Progenitor cell of endocrine pancreas (in vitro differentiated cells): Measurements from ENCODE around the gene NEU1. TPM values are rescaled to one million over a fixed set of nuclear protein-coding genes. Genes with fewer than 3 reads are reported as not detected.
"Not testable (repeated sequence)": the region's sequence is repeated elsewhere in the genome, so short reads cannot be mapped to it uniquely, and the experiment has no call there.

ENCODE experiments used
- DNase-seq: peaks from one replicate; pipeline ENCODE4 v3.0.0; 2021; ENCODE audit warnings: low spot score; ENCODE audit not compliant: unreplicated experiment
- H3K27ac Mint-ChIP-seq: 2 replicates; pipeline ENCODE4 v1.8.0; 2021; ENCODE audit warnings: mild to moderate bottlenecking, moderate library complexity, mixed read lengths
- H3K27me3 Mint-ChIP-seq: 2 replicates; pipeline ENCODE4 v1.8.0; 2021; ENCODE audit warnings: mixed read lengths
- H3K36me3 Mint-ChIP-seq: 2 replicates; pipeline ENCODE4 v1.8.0; 2022; ENCODE audit warnings: mixed read lengths; ENCODE audit not compliant: insufficient read depth
- H3K4me1 Mint-ChIP-seq: 2 replicates; pipeline ENCODE4 v1.8.0; 2021; ENCODE audit warnings: low read depth, mixed read lengths
- H3K4me3 Mint-ChIP-seq: 2 replicates; pipeline ENCODE4 v1.8.0; 2021; ENCODE audit warnings: low read depth, mild to moderate bottlenecking, moderate library complexity, mixed read lengths
- H3K9me3 Mint-ChIP-seq: 2 replicates; pipeline ENCODE4 v1.8.0; 2021; ENCODE audit warnings: low read depth, mixed read lengths
- CTCF ChIP-seq: fragments of 200-600 bp; sonication (generic); IDR thresholded peaks from one replicate; pipeline ENCODE4 v1.5.0; 2021; ENCODE audit warnings: antibody characterized with exemption, mild to moderate bottlenecking; ENCODE audit not compliant: unreplicated experiment
- long read RNA-seq: library from polyadenylated mRNA; unstranded; transcript quantifications from one replicate; pipeline ENCODE4 v2.0.0, GENCODE V29; 2020
- total RNA-seq: library from RNA; stranded (reverse); gene quantifications from 2 replicates; pipeline ENCODE4 v1.2.1, GENCODE V29; 2021

NEU1 gene
- total RNA-seq: 52.4 and 57.4 TPM in 2 replicates
- long read RNA-seq, full-length matches to known transcripts: 340 of 374 reads
- long read RNA-seq, partial matches to known transcripts: 19 of 374 reads
- long read RNA-seq, other reads (novel, unspliced or antisense): 15 of 374 reads

DNA sequence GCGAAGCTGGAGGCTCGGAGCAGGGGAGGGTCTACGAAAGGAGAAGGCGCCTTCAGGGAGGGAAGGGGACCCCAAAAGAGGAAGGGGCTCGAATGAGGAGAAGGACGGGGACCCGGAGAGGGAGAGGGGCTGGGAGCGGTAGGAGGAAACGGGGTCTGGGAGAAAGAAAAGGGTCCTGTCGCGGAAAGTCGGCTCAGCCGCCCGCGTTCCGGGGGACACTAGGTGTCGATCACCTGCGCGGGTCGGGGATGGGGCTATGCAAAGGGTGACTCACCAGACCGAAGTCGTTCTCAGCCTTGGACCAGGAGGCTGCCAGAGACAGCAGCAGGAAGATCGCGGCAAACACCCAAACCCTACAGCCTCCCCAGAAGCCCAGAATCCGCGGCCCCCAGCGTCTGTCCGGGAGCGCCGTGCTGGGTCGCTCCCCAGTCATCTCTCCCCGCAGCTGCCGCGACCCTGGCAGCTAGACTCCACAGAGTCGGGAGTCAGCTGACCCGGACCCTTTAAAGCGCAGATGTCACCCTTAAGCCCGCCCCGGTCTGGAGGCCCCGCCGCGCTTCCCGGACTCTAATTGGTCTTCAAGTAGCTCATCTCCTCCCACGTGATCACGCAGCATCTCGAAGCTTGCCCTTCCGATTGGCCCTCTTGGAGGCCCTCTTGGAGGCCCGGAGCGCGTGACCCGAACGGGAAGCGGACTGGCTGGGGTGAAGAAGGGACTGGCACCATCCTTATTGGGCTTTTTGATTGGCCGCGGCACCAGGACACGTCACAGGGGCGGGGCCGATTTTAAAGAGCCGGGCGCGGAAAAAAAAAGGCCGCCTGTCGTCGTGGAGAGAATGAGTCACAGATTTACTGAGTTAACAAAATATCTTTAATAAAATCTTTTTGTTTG is at the start of gene NEU1:
Gene NEU1, minus strand, starts transcription at position 478 of the 892 bp plus-strand sequence. Its CDS starts 45 bp downstream, at position 433.
- Mint-ChIP-seq H3K27me3 (no peaks in the 10 kb centered on the region), H3K9me3 (no peaks in the 10 kb centered on the region), H3K36me3 (peaks cover 9% of the 10 kb centered on the region), H3K27ac (peak within 1 kb of the TSS; percentile 99), H3K4me1 (peaks cover 16% of the 10 kb centered on the region), H3K4me3 (peak within 1 kb of the TSS; percentile 98)
- DNase-seq: peak; percentile 97
- no peak for TF ChIP-seq CTCF

GRCh38 chr6:31911826-31912585 is 49.4 kb upstream of the NEU1 start:
- no peak overlapping the region for H3K27ac Mint-ChIP-seq

GRCh38 chr6:31909298-31909697 is 46.7 kb upstream of the NEU1 start:
- not testable (repeated sequence) for H3K4me3 Mint-ChIP-seq, H3K27ac Mint-ChIP-seq, DNase-seq, H3K4me1 Mint-ChIP-seq, H3K27me3 Mint-ChIP-seq, H3K36me3 Mint-ChIP-seq, H3K9me3 Mint-ChIP-seq

More at GRCh38 chr6:31911826-31912585, 49.4 kb upstream of the NEU1 start:
- Mint-ChIP-seq H3K4me3 (no peak overlapping the region), H3K9me3 (no peaks in the 10 kb centered on the region), H3K36me3 (no peaks in the 10 kb centered on the region), H3K4me1 (no peaks in the 10 kb centered on the region), H3K27me3 (peaks cover 2% of the 10 kb centered on the region)
- no peak for TF ChIP-seq CTCF
- DNase-seq: no peak

GRCh38 chr6:31908791-31909190 is 46.2 kb upstream of the NEU1 start:
- no peaks in the 10 kb centered on the region for H3K36me3 Mint-ChIP-seq
- no peak for TF ChIP-seq CTCF
- no peaks in the 10 kb centered on the region for H3K9me3 Mint-ChIP-seq
- no peak overlapping the region for H3K27ac Mint-ChIP-seq
- peaks cover 7% of the 10 kb centered on the region for H3K27me3 Mint-ChIP-seq
- H3K4me3 Mint-ChIP-seq: no peak overlapping the region
- DNase-seq: no peak
- H3K4me1 Mint-ChIP-seq: peaks cover 2% of the 10 kb centered on the region

- not testable (repeated sequence) for H3K4me3 Mint-ChIP-seq, DNase-seq, H3K27me3 Mint-ChIP-seq, H3K9me3 Mint-ChIP-seq, H3K4me1 Mint-ChIP-seq, H3K36me3 Mint-ChIP-seq, H3K27ac Mint-ChIP-seq
These were observed 45.6 kb upstream of the NEU1 start for GRCh38 chr6:31908255-31908654.

DNA sequence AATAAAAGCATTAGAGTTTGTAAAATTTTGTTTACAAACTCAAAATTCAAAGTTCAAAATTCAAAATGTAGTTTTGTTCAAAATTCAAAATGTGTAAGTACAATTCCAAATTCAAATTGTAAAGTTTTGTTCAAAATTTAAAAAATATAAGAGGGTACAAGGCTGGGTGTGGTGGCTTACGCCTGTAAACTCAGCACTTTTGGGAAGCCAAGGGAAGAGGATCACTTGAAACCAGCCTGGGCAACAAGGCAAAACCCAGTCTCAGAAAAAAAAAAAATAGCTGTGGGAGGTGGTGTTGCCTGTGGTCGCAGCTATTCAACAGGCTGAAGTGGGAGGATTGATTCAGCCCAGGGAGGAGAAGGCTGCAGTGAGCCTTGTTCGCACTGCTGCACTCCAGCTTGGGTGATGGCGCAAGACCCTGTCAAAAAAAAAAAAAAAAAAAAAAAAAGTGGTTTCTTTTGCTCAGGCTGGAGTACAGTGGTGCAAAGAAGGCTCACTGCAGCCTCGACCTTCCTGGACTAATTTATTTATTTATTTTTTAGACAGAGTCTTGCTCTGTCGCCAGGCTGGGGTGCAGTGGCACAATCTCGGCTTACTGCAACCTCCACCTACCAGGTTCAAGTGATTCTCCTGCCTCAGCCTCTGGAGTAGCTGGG is 44.7 kb upstream of the NEU1 start:
- no peak overlapping the region for H3K27ac Mint-ChIP-seq
- peaks cover 9% of the 10 kb centered on the region for H3K4me1 Mint-ChIP-seq
- H3K36me3 Mint-ChIP-seq: no peaks in the 10 kb centered on the region
- DNase-seq: no peak
- H3K9me3 Mint-ChIP-seq: no peaks in the 10 kb centered on the region
- H3K4me3 Mint-ChIP-seq: no peak overlapping the region
- peaks cover 7% of the 10 kb centered on the region for H3K27me3 Mint-ChIP-seq
- no peak for TF ChIP-seq CTCF

DNA sequence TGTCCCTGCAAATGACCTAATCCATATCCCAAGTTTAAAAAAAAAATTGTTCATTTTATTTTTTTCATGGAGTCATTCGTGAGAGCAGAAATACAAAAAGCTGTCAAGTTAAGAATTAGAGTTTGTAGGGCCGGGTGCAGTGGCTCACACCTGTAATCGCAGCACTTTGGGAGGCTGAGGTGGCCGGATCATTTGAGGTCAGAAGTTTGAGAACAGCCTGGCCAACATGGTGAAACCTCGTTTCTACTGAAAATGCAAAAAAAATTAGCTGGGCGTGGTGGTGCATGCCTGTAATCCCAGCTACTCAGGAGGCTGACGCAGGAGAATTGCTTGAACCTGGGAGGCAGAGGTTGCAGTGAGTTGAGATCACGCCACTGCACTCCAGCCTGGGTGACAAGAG is 44.1 kb upstream of the NEU1 start:
- H3K9me3 Mint-ChIP-seq, H3K36me3 Mint-ChIP-seq, H3K27ac Mint-ChIP-seq, H3K4me3 Mint-ChIP-seq, DNase-seq, H3K4me1 Mint-ChIP-seq, H3K27me3 Mint-ChIP-seq: not testable (repeated sequence)
